ENCODE results near the gene PGA4.
"Not testable (repeated sequence)": the region's sequence is repeated elsewhere in the genome, so short reads cannot be mapped to it uniquely, and the experiment has no call there.

The PGA4 gene

GRCh38 chr11:61222047-61222446 is at the start of gene PGA4:
TSS of gene PGA4 (plus strand) at chr11:61222347. CDS start at chr11:61222401, 54 bp downstream.
- H3K4me1 ChIP-seq (ENCODE audit: control insufficient read depth in 1 of 2, insufficient read depth in 2 of 2, low read length in 2 of 2); H3K4me3 ChIP-seq (ENCODE audit: low read depth in 1 of 2, low read length in 2 of 2); H3K36me3 ChIP-seq (ENCODE audit: control insufficient read depth in 1 of 2, insufficient read depth in 2 of 2, low read length in 2 of 2); H3K9me3 ChIP-seq (ENCODE audit: control insufficient read depth in 1 of 2, low read length in 2 of 2); H3K27ac ChIP-seq (ENCODE audit: low read length); H3K27me3 ChIP-seq (ENCODE audit: low read depth, low read length): not testable (repeated sequence)

DNA sequence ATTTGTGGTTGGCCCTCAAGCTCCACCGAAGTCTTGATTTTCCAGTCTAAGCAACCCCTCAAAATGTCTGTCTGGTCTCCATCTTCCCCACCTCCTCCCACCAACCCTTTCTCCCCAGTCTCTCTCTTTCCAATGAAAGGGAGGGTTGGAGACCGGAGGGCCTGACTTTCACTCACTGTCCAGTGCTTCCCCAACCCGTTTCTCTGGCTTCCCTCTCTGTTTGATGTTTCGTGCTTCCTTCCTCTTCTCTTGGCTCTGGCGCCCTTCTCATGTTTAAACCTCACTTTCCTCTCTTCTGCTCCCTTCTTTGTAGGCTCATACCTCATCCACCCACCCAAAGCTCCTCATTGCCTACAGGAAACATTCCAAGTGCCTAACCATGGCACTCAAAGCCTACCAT is 49.8 kb upstream of the PGA4 start:
- H3K27ac ChIP-seq (ENCODE audit: low read length), result no peak overlapping the region
- no peak overlapping the region for H3K4me3 ChIP-seq (ENCODE audit: low read depth in 1 of 2, low read length in 2 of 2)
- no peaks in the 10 kb centered on the region for H3K9me3 ChIP-seq (ENCODE audit: control insufficient read depth in 1 of 2, low read length in 2 of 2)
- H3K27me3 ChIP-seq (ENCODE audit: low read depth, low read length), result no peaks in the 10 kb centered on the region
- H3K36me3 ChIP-seq (ENCODE audit: control insufficient read depth in 1 of 2, insufficient read depth in 2 of 2, low read length in 2 of 2), result no peaks in the 10 kb centered on the region
- no peaks in the 10 kb centered on the region for H3K4me1 ChIP-seq (ENCODE audit: control insufficient read depth in 1 of 2, insufficient read depth in 2 of 2, low read length in 2 of 2)

GRCh38 chr11:61172888-61173287 is 49.3 kb upstream of the PGA4 start:
- H3K4me3 ChIP-seq (ENCODE audit: low read depth in 1 of 2, low read length in 2 of 2), result no peak overlapping the region
- H3K27me3 ChIP-seq (ENCODE audit: low read depth, low read length), result no peaks in the 10 kb centered on the region
- H3K36me3 ChIP-seq (ENCODE audit: control insufficient read depth in 1 of 2, insufficient read depth in 2 of 2, low read length in 2 of 2), result no peaks in the 10 kb centered on the region
- H3K27ac ChIP-seq (ENCODE audit: low read length), result no peak overlapping the region
- no peaks in the 10 kb centered on the region for H3K9me3 ChIP-seq (ENCODE audit: control insufficient read depth in 1 of 2, low read length in 2 of 2)
- no peaks in the 10 kb centered on the region for H3K4me1 ChIP-seq (ENCODE audit: control insufficient read depth in 1 of 2, insufficient read depth in 2 of 2, low read length in 2 of 2)

- Histone ChIP-seq H3K36me3 (ENCODE audit: control insufficient read depth in 1 of 2, insufficient read depth in 2 of 2, low read length in 2 of 2) (no peaks in the 10 kb centered on the region), H3K27me3 (ENCODE audit: low read depth, low read length) (no peaks in the 10 kb centered on the region), H3K4me1 (ENCODE audit: control insufficient read depth in 1 of 2, insufficient read depth in 2 of 2, low read length in 2 of 2) (no peaks in the 10 kb centered on the region), H3K9me3 (ENCODE audit: control insufficient read depth in 1 of 2, low read length in 2 of 2) (no peaks in the 10 kb centered on the region), H3K27ac (ENCODE audit: low read length) (no peak overlapping the region), H3K4me3 (ENCODE audit: low read depth in 1 of 2, low read length in 2 of 2) (no peak overlapping the region)
These were observed 48.7 kb upstream of the PGA4 start for GRCh38 chr11:61173456-61173855.

DNA sequence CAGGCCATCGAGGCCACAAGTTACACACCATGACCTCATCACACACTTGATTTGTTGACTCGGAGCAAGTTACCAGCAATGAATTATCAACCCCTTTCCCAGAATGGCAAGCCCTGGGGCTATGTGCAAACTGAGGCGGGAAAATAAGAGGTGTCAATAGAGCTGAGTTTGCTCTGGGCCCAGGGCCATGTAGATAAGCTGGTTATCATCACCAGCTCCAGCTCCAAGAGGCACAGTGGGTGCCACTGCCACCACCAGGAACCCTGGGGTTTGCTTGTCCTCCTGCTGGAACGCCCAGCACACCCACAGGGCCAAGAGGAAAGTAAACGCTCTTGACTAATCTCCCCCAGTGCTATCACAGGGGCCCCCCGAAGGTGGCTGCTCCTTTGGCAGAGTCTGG is 47.9 kb upstream of the PGA4 start:
- H3K9me3 ChIP-seq (ENCODE audit: control insufficient read depth in 1 of 2, low read length in 2 of 2), result no peaks in the 10 kb centered on the region
- no peak overlapping the region for H3K27ac ChIP-seq (ENCODE audit: low read length)
- no peak overlapping the region for H3K4me3 ChIP-seq (ENCODE audit: low read depth in 1 of 2, low read length in 2 of 2)
- H3K27me3 ChIP-seq (ENCODE audit: low read depth, low read length), result no peaks in the 10 kb centered on the region
- no peaks in the 10 kb centered on the region for H3K4me1 ChIP-seq (ENCODE audit: control insufficient read depth in 1 of 2, insufficient read depth in 2 of 2, low read length in 2 of 2)
- no peaks in the 10 kb centered on the region for H3K36me3 ChIP-seq (ENCODE audit: control insufficient read depth in 1 of 2, insufficient read depth in 2 of 2, low read length in 2 of 2)

DNA sequence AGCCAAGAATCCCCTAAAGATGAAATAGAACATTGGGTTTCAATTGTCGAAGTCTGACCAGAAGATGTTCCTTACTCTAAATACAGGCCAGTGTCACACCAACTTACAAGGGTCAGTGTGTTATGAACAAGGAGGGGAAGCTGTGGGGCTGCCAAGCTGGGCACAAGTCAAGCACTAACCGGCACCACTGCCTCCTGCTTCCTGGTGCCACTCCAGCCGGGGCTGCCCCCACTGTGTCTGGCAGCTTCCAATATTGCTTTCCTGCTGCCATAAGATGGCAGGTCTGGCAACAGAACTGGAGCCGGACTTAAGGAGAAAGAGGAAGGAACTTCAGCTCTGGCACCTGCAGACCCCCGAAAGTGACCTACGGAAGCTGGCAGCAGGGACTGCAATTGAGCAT is 47.2 kb upstream of the PGA4 start:
- H3K36me3 ChIP-seq (ENCODE audit: control insufficient read depth in 1 of 2, insufficient read depth in 2 of 2, low read length in 2 of 2), result no peaks in the 10 kb centered on the region
- no peaks in the 10 kb centered on the region for H3K9me3 ChIP-seq (ENCODE audit: control insufficient read depth in 1 of 2, low read length in 2 of 2)
- H3K27ac ChIP-seq (ENCODE audit: low read length), result no peak overlapping the region
- H3K4me1 ChIP-seq (ENCODE audit: control insufficient read depth in 1 of 2, insufficient read depth in 2 of 2, low read length in 2 of 2), result no peaks in the 10 kb centered on the region
- no peaks in the 10 kb centered on the region for H3K27me3 ChIP-seq (ENCODE audit: low read depth, low read length)
- no peak overlapping the region for H3K4me3 ChIP-seq (ENCODE audit: low read depth in 1 of 2, low read length in 2 of 2)

DNA sequence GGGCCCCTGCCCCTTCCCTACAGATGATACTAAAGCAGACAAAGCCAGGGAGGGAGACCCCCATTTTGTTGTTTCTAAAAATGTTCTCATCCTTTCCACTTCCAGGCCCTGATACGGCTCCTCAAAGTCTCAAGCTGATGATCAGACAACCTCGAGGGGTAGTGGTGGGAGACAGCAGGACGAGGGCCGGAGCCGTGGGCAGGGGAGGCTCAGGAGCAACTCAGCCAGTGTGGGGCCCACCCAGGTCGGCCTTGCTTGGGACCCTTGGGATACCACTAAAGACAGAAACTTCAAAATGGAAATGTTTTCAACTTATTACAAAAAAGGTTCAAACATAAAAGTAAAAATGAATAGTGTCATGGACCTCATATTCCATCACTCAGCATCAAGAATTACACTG is 45.7 kb upstream of the PGA4 start:
- H3K4me3 ChIP-seq (ENCODE audit: low read depth in 1 of 2, low read length in 2 of 2), result no peak overlapping the region
- H3K9me3 ChIP-seq (ENCODE audit: control insufficient read depth in 1 of 2, low read length in 2 of 2), result no peaks in the 10 kb centered on the region
- H3K27ac ChIP-seq (ENCODE audit: low read length), result no peak overlapping the region
- no peaks in the 10 kb centered on the region for H3K36me3 ChIP-seq (ENCODE audit: control insufficient read depth in 1 of 2, insufficient read depth in 2 of 2, low read length in 2 of 2)
- H3K27me3 ChIP-seq (ENCODE audit: low read depth, low read length), result no peaks in the 10 kb centered on the region
- no peaks in the 10 kb centered on the region for H3K4me1 ChIP-seq (ENCODE audit: control insufficient read depth in 1 of 2, insufficient read depth in 2 of 2, low read length in 2 of 2)

DNA sequence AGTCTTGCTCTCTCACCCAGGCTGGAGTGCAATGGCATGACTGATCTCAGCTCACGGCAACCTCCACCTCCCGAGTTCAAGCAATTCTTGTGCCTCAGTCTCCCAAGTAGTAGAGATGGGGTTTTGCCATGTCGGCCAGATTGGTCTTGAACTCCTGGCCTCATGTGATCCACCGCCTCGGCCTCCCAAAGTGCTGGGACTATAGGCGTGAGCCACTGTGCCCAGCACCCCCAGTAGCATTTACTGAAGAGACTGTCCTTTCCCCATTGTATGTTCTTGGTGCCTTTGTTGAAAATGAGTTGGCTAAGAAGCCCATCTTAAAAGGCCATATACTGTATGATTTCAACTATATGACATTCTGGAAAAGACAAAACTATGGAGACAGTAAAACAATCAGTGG is 41.9 kb upstream of the PGA4 start:
- not testable (repeated sequence) for H3K27ac ChIP-seq (ENCODE audit: low read length); H3K9me3 ChIP-seq (ENCODE audit: control insufficient read depth in 1 of 2, low read length in 2 of 2); H3K36me3 ChIP-seq (ENCODE audit: control insufficient read depth in 1 of 2, insufficient read depth in 2 of 2, low read length in 2 of 2); H3K4me3 ChIP-seq (ENCODE audit: low read depth in 1 of 2, low read length in 2 of 2); H3K4me1 ChIP-seq (ENCODE audit: control insufficient read depth in 1 of 2, insufficient read depth in 2 of 2, low read length in 2 of 2); H3K27me3 ChIP-seq (ENCODE audit: low read depth, low read length)

- no peaks in the 10 kb centered on the region for H3K9me3 ChIP-seq (ENCODE audit: control insufficient read depth in 1 of 2, low read length in 2 of 2)
- H3K27me3 ChIP-seq (ENCODE audit: low read depth, low read length), result no peaks in the 10 kb centered on the region
- H3K4me3 ChIP-seq (ENCODE audit: low read depth in 1 of 2, low read length in 2 of 2), result no peak overlapping the region
- no peaks in the 10 kb centered on the region for H3K4me1 ChIP-seq (ENCODE audit: control insufficient read depth in 1 of 2, insufficient read depth in 2 of 2, low read length in 2 of 2)
- H3K27ac ChIP-seq (ENCODE audit: low read length), result no peak overlapping the region
- H3K36me3 ChIP-seq (ENCODE audit: control insufficient read depth in 1 of 2, insufficient read depth in 2 of 2, low read length in 2 of 2), result no peaks in the 10 kb centered on the region
These were observed 40.7 kb upstream of the PGA4 start for GRCh38 chr11:61181489-61181888.

GRCh38 chr11:61183645-61184044 is 38.5 kb upstream of the PGA4 start:
- Histone ChIP-seq H3K4me3 (ENCODE audit: low read depth in 1 of 2, low read length in 2 of 2) (no peak overlapping the region), H3K4me1 (ENCODE audit: control insufficient read depth in 1 of 2, insufficient read depth in 2 of 2, low read length in 2 of 2) (no peaks in the 10 kb centered on the region), H3K27me3 (ENCODE audit: low read depth, low read length) (no peaks in the 10 kb centered on the region), H3K36me3 (ENCODE audit: control insufficient read depth in 1 of 2, insufficient read depth in 2 of 2, low read length in 2 of 2) (no peaks in the 10 kb centered on the region), H3K27ac (ENCODE audit: low read length) (no peak overlapping the region), H3K9me3 (ENCODE audit: control insufficient read depth in 1 of 2, low read length in 2 of 2) (no peaks in the 10 kb centered on the region)

DNA sequence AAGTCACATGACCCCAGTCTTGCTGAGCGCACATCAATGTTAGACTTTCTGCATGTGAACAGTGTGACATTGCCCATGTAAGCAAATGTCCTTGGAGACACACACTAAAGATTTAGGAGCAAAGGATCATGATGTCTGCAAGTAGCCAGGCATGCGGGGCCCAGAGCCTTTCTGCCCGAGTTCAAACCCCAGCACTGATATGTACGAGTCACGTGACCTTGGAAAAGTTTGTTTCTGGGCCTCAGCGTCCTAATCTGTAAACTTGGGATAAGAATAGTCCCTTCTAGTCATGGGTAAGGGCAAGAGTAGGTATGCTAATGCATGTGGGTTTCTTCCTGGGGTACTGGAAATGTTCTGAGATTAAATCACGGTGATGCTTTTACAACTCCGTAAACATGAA is 35.6 kb upstream of the PGA4 start:
- no peaks in the 10 kb centered on the region for H3K4me1 ChIP-seq (ENCODE audit: control insufficient read depth in 1 of 2, insufficient read depth in 2 of 2, low read length in 2 of 2)
- H3K9me3 ChIP-seq (ENCODE audit: control insufficient read depth in 1 of 2, low read length in 2 of 2), result no peaks in the 10 kb centered on the region
- H3K4me3 ChIP-seq (ENCODE audit: low read depth in 1 of 2, low read length in 2 of 2), result no peak overlapping the region
- H3K36me3 ChIP-seq (ENCODE audit: control insufficient read depth in 1 of 2, insufficient read depth in 2 of 2, low read length in 2 of 2), result no peaks in the 10 kb centered on the region
- H3K27me3 ChIP-seq (ENCODE audit: low read depth, low read length), result no peaks in the 10 kb centered on the region
- no peak overlapping the region for H3K27ac ChIP-seq (ENCODE audit: low read length)

- Histone ChIP-seq H3K9me3 (ENCODE audit: control insufficient read depth in 1 of 2, low read length in 2 of 2) (no peaks in the 10 kb centered on the region), H3K27ac (ENCODE audit: low read length) (no peak overlapping the region), H3K36me3 (ENCODE audit: control insufficient read depth in 1 of 2, insufficient read depth in 2 of 2, low read length in 2 of 2) (no peaks in the 10 kb centered on the region), H3K27me3 (ENCODE audit: low read depth, low read length) (no peaks in the 10 kb centered on the region), H3K4me1 (ENCODE audit: control insufficient read depth in 1 of 2, insufficient read depth in 2 of 2, low read length in 2 of 2) (no peaks in the 10 kb centered on the region), H3K4me3 (ENCODE audit: low read depth in 1 of 2, low read length in 2 of 2) (no peak overlapping the region)
These were observed 34.5 kb upstream of the PGA4 start for GRCh38 chr11:61187505-61188130.

All from muscle layer of duodenum (tissue), 2 donors.